Measurements from ENCODE around the gene GOLGA8N.

Gene GOLGA8N

DNA sequence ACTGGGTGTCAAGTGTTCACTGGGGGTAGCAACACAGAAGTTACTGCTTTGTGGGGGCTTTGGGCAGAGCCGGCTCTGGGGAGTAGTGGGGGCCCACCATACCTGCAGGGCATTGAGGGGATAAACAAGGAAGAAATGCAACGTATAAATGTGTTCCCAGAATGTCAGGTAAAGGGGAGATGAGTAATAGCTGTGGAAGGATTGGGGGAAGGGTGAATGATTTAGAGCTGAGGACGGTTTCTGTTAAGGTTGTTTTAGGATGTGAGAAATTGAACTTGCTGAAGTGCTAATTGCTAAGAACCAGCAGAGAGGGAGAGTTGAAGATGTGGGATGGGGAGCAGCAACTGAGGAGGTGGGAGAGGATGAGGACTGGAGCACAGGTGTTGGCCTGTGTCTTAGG is 58.9 kb downstream of the GOLGA8N start:
- DNase-seq: no peak

DNA sequence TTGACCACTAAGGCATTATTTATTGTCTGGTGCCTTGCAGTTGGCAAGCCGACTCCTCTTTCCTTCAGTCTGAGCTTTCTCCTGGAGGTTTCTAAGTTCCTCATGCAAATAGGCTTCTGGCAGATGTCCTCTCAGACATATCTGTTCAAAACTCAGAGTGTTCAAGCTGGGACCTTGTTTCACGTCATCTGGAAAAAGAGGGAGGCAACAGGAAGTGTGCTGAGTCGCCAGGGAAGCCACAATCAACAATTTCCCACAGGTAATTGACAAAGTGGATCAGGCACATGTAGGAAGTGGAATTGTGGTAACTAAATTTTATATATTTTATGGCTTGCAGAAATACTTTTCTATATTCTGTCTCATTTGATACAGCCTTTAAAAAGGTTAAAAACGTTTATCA is 62.8 kb downstream of the GOLGA8N start:
- DNase-seq: no peak

DNA sequence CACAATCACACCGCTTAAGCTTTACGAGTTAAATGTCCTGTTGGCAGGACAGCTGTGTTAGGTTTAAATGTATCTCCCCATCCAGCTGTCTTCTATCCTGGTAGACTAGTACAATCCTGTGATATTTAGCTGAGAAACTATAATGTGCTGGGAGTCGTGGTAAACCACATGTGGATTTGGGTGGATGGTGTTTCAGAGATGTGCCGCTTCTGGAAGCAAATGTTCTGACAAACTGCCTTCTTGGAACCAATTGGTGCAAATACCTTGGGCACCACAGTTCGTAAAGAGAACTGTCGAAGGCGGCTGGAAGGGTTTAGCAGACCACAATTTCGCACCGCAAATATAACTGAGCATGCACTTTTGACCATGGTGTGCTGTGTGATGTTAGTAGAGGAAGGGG is 63.2 kb downstream of the GOLGA8N start:
- no peak for DNase-seq
